HG03571 (cell line): ENCODE results near the gene XXYLT1.

Source experiments
- ATAC-seq: cut with Tn5 transposase; IDR thresholded peaks from one replicate; pipeline ENCODE4 v1.9.1; 2021; ENCODE audit not compliant: unreplicated experiment

The XXYLT1 gene

GRCh38 chr3:195251336-195252065 lies 19.5 kb downstream of the XXYLT1 start:
- ATAC-seq: no peak

DNA sequence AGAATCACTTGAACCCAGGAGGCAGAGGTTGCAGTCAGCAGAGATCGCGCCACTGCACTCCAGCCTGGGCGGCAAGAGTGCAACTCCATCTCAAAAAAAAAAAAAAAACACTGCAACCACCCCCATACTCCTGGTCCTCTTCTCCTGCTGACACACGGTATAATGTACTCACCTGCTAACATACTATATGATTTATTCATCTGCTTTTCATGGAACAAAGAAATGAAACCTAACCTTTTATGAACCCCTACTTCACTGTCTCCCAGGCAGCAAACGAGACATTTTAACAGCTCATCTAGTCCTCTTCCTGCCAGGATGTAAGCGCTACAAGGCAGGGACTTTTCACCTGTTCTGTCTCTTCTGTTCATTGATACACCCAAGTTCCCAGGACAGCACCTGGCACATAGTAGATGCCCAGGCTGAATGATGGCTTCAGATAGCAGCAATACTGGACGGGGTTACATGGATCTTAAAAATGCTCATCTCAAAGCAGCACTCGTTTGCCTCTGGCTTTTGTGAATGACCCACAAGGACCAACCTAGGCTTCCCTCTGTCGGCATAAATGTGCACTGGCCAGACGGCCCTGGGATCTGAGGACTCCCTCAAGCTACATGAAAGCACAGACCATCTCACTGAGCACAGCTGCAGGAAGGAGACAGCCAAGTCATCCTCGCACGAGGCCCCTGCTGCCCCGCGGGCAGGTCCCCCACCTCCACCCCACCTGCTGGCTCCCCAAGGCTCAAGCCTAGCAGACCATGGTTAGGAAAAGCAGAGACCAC lies 20.3 kb downstream of the XXYLT1 start:
- no peak for ATAC-seq

GRCh38 chr3:195249858-195250464 lies 21.0 kb downstream of the XXYLT1 start:
- no peak for ATAC-seq

DNA sequence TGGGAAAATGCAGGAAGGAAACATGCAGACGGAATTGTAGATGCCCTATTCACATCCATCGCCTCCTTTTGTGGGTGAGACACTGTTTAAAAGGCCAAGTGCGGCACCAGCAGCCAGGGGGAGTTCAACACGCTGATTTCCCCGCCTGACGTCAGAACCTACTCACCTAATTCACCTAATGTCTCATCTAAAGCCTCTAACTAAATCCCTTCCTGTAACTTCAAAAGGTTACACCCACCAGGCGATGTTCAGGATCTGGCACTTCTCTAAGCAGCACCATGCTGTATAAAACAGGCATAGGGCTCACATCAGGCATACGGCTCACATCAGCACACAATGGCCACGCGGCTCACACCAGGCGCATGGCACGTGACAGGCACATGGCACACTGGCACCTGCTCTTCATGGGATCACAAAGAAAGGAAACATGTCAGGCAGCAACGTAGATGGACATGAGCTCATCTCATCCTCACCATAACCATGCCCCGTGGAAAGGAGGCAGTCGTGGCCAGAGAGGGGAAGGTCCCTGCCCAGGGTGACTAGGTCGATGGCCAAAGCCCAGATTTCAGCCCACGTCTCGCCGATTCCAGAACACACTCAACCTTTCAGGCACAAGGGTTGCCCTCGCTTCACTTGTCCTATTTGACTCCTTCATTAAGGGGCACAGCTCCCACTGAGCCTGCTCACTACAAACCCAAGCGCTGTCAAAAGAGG lies 21.7 kb downstream of the XXYLT1 start:
- ATAC-seq: no peak

DNA sequence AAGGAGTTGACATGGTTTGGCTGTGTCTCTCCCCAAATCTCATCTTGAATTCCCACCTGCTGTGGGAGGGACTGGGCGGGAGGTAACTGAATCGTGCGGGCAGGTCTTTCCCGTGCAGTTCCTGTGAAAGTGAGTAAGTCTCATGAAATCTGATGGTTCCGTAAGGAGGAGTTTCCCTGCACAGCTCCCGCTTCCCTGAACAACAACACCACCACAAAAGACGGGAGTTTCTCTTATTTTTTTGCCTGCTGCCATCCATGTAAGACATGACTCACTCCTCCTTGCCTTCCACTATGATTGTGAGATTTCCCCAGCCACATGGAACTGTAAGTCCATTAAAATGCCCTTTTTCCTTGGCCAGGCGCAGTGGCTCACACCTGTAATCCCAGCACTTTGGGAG lies 22.7 kb downstream of the XXYLT1 start:
- ATAC-seq: no peak

DNA sequence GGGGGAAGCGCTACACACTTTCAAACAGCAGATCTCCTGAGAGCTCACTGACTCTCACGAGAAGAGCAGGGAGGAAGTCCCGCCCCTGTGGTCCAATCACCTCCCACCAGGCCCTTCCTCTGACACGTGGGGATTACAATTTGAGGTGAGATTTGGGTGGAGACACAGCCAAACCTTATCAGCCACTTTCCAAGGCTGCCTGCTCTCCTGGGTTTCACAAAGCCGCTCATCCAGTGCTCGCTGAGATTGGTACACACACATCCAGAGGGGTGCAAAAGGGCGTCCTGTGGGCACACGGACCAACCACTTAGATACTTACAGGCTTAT lies 23.1 kb downstream of the XXYLT1 start:
- ATAC-seq: no peak

DNA sequence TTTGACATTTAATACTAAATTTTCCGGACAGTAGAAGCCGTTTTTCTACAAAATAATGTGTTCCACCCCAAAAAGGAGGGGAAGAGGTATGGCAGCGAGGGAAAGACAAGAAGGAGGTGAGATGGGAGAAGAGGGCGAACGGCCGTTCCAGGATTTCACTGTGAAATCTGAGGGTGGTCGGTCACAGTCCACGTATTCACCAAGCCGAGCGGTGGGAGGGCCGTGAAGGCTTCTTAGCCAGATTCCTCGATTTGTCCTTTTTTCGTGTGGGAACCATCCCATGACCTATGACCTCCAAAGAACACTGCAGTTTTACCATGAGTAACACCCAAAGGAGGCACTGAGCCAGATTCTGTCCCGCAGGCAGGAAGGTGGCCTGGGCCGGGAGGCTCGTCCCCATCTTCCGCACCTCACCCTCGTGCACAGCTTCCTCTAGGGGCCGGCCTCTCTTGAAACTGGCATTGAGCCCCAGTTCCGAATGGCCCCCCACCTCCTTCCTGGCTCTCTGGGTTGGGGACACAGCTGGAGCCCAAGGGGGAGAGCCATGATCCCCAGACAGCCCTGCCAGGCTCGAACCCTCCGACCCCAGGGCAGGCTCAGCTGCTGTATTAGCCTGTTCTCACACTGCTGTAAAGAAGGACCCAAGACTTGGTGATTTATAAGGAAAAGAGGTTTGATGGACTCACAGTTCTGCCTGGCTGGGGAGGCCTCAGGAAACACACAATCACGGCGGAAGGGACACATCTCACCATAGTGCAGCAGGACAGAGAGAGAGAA lies 23.7 kb downstream of the XXYLT1 start:
- ATAC-seq: no peak

DNA sequence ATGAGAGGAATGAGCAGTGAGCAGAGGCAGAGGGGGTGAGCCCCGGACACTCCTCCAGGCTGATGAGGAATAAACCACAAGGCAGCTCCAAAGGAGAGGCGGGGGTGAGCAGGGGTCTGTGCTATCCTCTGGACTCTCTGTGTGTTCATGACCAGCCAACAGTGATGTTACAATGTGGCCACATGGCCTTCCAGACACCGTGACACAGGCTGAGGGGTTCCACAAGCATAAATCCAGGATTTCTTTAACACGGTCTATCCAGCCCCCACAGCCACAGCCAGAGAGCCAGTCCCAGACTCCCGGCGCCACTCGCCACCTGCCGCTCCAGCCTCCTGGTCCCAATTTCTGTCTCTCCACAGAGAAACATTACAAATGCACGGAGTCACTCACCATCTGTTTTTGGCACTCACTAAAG lies 24.4 kb downstream of the XXYLT1 start:
- no peak for ATAC-seq

GRCh38 chr3:195245531-195245951 lies 25.4 kb downstream of the XXYLT1 start:
- ATAC-seq: no peak

GRCh38 chr3:195241592-195242355 lies 29.2 kb downstream of the XXYLT1 start:
- ATAC-seq: no peak

DNA sequence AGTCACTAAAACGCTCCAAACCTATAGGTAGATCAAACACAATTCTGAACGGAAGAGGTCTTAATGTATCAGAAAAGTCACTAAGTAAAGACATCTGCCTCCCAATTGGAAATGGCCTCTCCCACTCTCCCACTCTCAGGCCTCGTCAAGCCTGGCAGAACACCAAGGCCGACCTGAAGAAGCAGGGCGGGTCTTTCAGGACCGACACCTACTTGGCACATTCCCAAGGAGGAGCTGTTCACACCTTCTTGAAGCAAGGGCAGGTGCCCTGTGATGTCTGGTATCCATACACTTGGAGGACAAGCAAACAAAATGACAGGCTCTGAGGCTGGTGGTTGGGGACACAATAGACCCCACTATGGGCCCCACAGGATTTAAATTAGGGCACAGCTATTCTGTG lies 30.0 kb downstream of the XXYLT1 start:
- no peak for ATAC-seq

- ATAC-seq: no peak
These were observed 30.7 kb downstream of the XXYLT1 start for GRCh38 chr3:195240171-195240701.

GRCh38 chr3:195239121-195239520 lies 31.8 kb downstream of the XXYLT1 start:
- no peak for ATAC-seq

GRCh38 chr3:195238586-195239118 lies 32.3 kb downstream of the XXYLT1 start:
- ATAC-seq: no peak

- ATAC-seq: no peak
These were observed 32.8 kb downstream of the XXYLT1 start for GRCh38 chr3:195238081-195238571.

DNA sequence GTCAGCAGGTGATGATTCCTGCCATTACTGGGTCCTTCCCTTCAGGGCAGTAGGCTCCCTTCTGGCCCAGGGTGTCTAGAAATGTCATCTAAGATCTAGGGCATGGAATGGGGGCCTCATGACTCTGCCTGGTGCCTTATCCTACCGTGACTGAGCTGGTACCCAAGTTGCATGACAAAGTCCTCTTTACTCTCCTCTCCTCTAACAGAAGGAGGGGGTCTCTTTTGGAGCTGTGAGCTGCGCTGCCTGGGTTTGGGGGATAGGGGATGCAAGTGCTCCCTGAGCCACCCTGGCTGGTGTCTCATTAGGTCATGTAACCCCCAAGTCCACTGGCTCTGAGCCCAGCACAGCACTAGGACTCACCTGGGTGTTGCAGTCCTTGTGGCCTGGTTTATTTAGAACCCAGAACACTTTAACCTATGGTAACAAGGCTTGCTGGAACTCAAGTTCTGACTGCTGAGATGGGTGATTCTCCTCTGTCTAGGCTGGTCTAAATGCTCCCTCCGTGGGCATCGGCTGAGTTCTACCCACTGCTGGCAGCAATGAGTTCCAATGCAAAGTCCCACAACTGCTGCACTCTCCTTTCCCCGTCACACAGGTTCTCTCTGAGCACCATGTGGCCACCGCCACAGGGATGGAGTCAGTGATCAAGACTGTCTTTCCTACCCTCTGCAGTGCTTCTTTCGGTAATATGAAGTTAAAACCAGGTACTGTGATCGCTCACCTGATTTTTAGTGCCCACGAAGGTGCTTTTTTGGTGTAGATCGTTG lies 34.0 kb downstream of the XXYLT1 start:
- no peak for ATAC-seq

- ATAC-seq: no peak
These were observed 34.7 kb downstream of the XXYLT1 start for GRCh38 chr3:195236076-195236798.

DNA sequence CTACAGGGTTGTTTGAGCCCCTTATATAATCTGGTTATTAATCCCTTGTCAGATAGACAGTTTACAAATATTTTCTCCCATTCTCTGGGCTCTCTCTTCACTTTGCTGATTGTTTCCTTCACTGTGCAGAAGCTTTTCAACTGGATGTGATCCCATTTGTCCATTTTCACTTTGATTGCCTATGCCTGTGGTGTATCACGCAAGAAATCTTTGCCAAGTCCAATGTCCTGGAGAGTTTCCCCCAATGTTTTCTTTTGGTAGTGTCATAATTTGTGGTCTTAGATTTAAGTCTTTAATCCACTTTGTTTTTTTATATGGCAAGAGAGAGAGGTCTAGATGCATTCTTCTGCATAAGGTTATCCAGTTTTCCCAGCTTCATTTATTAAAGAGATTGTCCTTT lies 40.7 kb downstream of the XXYLT1 start:
- ATAC-seq: no peak
